Astrocyte of the spinal cord (primary cell): ENCODE data around the gene VSTM4.

Source experiments
- DNase-seq: peaks from one replicate; pipeline ENCODE4 v3.0.0; 2011; ENCODE audit warnings: low read depth, low spot score
- H3K4me3 ChIP-seq: 2 replicates; pipeline ENCODE4 v1.5.1; 2011; ENCODE audit warnings: low read depth, mild to moderate bottlenecking, low read length, moderate library complexity
- in situ Hi-C: cut with HindIII; loops from 2 replicates; pipeline ENCODE4 v1.10.0; 2017; ENCODE audit warnings: low sequenced_read_pairs
- TF ChIP-seq, protein P1 (sequence below): IDR thresholded peaks from 2 replicates; pipeline ENCODE4 v1.5.1; 2012; ENCODE audit warnings: low read depth, mild to moderate bottlenecking, low read length, inconsistent platforms

The VSTM4 gene

DNA sequence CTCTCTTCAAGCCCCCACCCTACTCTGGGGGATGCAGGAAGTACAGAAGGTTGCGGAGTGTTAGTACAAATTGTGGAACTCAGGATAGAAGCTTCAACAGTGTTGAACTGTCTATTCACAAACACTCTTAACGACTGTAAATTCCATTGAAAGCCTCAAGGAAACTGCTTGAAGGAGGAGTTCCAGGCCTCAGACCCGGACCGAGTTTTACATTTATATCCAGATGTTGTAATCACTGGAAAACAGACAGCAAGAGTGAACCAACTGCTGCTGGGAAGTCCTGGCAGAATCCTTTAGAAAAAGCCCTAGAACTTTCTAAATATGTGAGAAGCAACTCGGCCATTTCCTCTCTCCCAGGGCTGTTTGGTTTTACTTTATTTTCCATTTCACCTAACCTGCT lies 91.6 kb downstream of the VSTM4 start:
- H3K4me3 ChIP-seq, result no peak overlapping the region
- DNase-seq, result no peak
- in situ Hi-C loops, result no loop called here
- TF ChIP-seq, protein P1, sequence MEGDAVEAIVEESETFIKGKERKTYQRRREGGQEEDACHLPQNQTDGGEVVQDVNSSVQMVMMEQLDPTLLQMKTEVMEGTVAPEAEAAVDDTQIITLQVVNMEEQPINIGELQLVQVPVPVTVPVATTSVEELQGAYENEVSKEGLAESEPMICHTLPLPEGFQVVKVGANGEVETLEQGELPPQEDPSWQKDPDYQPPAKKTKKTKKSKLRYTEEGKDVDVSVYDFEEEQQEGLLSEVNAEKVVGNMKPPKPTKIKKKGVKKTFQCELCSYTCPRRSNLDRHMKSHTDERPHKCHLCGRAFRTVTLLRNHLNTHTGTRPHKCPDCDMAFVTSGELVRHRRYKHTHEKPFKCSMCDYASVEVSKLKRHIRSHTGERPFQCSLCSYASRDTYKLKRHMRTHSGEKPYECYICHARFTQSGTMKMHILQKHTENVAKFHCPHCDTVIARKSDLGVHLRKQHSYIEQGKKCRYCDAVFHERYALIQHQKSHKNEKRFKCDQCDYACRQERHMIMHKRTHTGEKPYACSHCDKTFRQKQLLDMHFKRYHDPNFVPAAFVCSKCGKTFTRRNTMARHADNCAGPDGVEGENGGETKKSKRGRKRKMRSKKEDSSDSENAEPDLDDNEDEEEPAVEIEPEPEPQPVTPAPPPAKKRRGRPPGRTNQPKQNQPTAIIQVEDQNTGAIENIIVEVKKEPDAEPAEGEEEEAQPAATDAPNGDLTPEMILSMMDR, result no peak

DNA sequence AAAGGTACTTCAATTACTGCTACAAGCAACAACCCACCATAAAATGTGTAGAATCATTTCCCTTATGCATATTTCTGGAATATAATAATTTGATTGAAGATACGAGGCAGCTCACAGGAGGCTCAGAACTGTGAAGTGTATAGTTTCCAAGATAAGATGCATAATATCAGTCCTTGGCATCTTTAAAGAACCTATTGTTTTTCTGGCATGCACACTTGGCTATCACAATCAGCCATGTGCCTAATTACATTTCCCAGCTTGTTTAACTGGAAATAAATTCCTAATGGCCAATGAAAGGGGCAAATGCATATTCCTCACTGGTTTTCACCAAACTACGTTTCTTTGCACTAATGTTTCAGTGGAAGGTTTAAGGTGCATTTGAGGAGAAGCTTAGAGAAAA lies 92.3 kb downstream of the VSTM4 start:
- TF ChIP-seq, protein P1, result no peak
- no peak for DNase-seq
- in situ Hi-C loops, result no loop called here
- no peak overlapping the region for H3K4me3 ChIP-seq

DNA sequence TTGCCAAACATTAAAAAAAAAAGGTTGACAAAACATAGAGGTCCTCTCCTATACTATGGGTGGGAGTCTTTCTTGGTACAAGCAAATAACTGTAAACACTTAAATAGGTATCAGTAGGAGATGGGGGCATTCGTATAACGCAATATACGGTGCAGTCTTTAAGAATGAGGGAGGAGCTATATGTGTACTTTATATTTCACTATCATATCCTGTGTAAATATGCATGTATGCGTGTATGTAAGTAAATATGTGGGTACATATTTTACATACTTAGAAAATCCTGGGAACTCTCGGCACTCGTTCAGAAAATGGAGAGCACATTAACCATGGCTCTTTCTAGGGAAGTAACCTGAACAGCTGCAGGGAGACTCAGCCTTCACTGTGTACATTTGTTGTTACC lies 93.6 kb downstream of the VSTM4 start:
- H3K4me3 ChIP-seq, result no peak overlapping the region
- in situ Hi-C loops, result no loop called here
- no peak for DNase-seq
- TF ChIP-seq, protein P1, result no peak

DNA sequence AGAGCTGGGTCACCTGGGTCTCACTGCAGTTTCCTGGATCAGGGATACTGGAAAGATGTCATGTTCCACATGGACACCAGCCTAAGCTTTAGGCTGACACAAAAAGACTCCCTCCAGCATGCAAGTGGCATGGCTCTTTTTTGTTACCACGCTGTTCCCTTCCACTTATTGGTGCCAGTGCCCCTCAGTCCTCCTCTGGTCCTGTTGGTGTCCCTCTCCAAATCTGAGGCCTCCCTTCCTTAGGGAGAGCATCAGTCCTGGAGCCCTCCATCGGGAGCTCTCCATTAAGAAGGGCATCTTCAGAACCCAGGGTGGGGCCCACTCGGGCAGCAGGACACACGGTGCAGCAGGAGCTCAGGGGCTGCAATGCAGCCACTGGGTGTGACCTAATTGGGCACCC lies 99.6 kb downstream of the VSTM4 start:
- TF ChIP-seq, protein P1, result no peak
- H3K4me3 ChIP-seq, result no peak overlapping the region
- in situ Hi-C loops, result no loop called here
- DNase-seq, result no peak

DNA sequence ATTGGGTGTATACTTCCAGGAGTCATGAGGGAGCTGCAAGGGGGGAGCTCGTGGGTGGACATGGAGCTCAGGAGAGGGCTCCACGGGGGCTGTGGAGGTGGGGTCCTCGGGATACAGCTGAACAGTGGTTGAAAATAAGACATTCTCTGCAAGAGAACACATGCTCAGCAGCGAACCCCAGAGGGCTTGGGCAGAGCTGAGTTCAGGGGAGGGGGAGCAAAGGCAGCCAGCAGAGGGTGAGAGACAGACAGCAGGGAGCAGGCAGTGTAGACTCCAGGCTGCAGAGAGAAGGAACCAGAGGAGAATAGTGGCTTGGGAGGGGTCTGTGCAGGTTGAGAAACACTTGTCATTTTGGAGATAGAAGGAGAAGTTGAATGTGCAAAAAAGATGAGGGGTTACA lies 102.7 kb downstream of the VSTM4 start:
- in situ Hi-C loops, result no loop called here
- no peak for DNase-seq
- TF ChIP-seq, protein P1, result no peak
- no peak overlapping the region for H3K4me3 ChIP-seq

DNA sequence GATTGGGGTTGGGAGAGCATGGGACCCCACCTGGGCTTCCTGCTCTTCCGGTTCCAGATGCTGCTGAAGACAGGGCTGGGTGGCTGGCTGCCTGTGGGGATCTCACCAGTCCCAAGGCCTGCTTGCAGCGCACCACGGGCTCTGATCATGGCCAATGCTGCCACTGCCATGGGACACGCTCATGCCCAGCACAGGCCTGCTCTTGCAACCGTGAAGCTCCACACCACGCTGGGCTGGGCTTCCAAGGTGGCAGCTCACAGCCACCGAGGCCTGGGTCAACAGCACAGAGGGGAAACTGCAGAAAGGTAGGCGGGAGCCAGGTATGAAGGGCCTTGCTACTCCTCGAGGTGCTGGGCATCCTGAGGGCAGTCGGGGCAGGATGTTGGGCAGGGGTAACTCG lies 103.6 kb downstream of the VSTM4 start:
- no peak for DNase-seq
- in situ Hi-C loops, result no loop called here
- TF ChIP-seq, protein P1, result no peak
- H3K4me3 ChIP-seq, result no peak overlapping the region

DNA sequence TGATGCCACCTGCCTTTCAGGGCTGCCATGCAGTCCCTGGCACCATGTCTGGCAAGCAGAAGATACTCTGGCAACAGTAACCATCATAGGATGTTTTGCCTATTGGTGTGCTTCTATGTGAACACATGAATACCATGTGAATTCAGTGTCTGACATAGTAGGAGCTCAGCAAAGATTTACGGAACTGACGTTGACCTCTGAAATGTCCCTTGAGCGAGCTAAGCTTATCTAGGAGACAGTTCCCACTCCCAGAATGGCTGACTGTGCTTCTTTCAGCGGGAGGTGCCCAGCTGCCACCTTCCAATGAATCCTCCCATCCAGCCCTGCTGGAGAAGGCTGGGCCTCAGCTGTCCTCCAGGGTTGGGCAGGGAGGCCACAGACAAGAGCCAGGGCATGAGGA lies 104.5 kb downstream of the VSTM4 start:
- no peak overlapping the region for H3K4me3 ChIP-seq
- TF ChIP-seq, protein P1, result no peak
- in situ Hi-C loops, result no loop called here
- DNase-seq, result no peak
